ENCODE data around the gene OR1K1.

GRCh38 chr9:122821278-122821943 is 21.5 kb downstream of the OR1K1 start:
- TF ChIP-seq CTCF (conservative IDR thresholded peaks at IDR 0.05; ENCODE audit: low read depth, low read length) (no peak), EZH2 (IDR thresholded peaks at IDR 0.05; ENCODE audit: borderline replicate concordance, low read depth, low read length, poor library complexity, severe bottlenecking) (no peak)

Measured in A673 (cell line).